Heart right ventricle (tissue), 16 donors: Measurements from ENCODE around the gene AMPD1. TPM values are rescaled to one million over a fixed set of nuclear protein-coding genes. Genes with fewer than 3 reads are reported as not detected.

Source experiments
- ATAC-seq, 8 donors: fragments of 200-7000 bp; cut with Tn5 transposase; one replicate each; pipeline ENCODE4 v1.9.1; 2020; ENCODE audit warnings: mild to moderate bottlenecking in 8 of 8, moderate library complexity in 8 of 8, moderate number of reproducible peaks in 1 of 8
- DNase-seq, 2 donors: peaks; one replicate each; pipeline ENCODE4 v3.0.0-alpha.2; 2020
- H3K27ac ChIP-seq, 10 donors: fragments of 200-600 bp; sonication (generic) in 2 of 10; one replicate each; pipeline versions ENCODE4 v1.5.0 to v1.8.0; 2020 to 2022; ENCODE audit warnings: mild to moderate bottlenecking in 3 of 10
- H3K27me3 ChIP-seq, 7 donors: fragments of 200-600 bp; one replicate each; pipeline ENCODE4 v1.8.0; 2021 to 2022; ENCODE audit warnings: mild to moderate bottlenecking in 2 of 7
- H3K36me3 ChIP-seq, 9 donors: fragments of 200-600 bp; sonication (generic) in 1 of 9; one replicate each; pipeline versions ENCODE4 v1.5.0 to v1.8.0; 2020 to 2022; ENCODE audit warnings: mild to moderate bottlenecking in 2 of 9
- H3K4me1 ChIP-seq, 9 donors: fragments of 200-600 bp; sonication (generic) in 1 of 9; one replicate each; pipeline versions ENCODE4 v1.5.0 to v1.8.0; 2020 to 2022; ENCODE audit warnings: mild to moderate bottlenecking in 4 of 9
- H3K4me3 ChIP-seq, 10 donors: fragments of 200-600 bp; sonication (generic) in 2 of 10; one replicate each; pipeline versions ENCODE4 v1.5.0 to v1.8.0; 2020 to 2022; ENCODE audit warnings: mild to moderate bottlenecking in 7 of 10, moderate library complexity in 2 of 10
- H3K9me3 ChIP-seq, 11 donors: fragments of 200-600 bp in 10 of 11; sonication (generic) in 2 of 11; one replicate each; pipeline versions ENCODE4 v1.5.0 to v1.8.0; 2013 to 2022; ENCODE audit warnings: mild to moderate bottlenecking in 2 of 11, control low read depth in 1 of 11, moderate library complexity in 1 of 11
- CTCF ChIP-seq, 9 donors: fragments of 200-600 bp; sonication (generic) in 2 of 9; IDR thresholded peaks; one replicate each; pipeline versions ENCODE4 v1.5.0 to v1.8.0; 2021 to 2022; ENCODE audit warnings: antibody characterized with exemption in 9 of 9, mild to moderate bottlenecking in 5 of 9, moderate library complexity in 1 of 9
- WGBS, 2 donors: extraction: QIAGEN DNeasy Blood & Tissue Kit; methylation state at CpG; one replicate each; pipeline ENCODE4 v1.1.7; 2013; ENCODE audit warnings: inconsistent platforms in 1 of 2; 5-methylcytosine and 5-hydroxymethylcytosine counted together
- intact Hi-C, 10 donors: fragments of 100-400 bp; cut with DNase I; formaldehyde crosslinking; loops; one replicate each; pipeline versions ENCODE4 v1.11.1 to v1.14.2; 2022
- polyA plus RNA-seq, 2 donors: library from polyadenylated mRNA; stranded (reverse); fragments of 200-250 nt; gene quantifications; one replicate each; pipeline ENCODE4 v1.2.3, GENCODE V29; 2013
- total RNA-seq, 10 donors: library from RNA; stranded (reverse); fragmentation: NEBNext Ultra II Directional in 3 of 10; extraction: Animal tissue kit (Norgen Biotek cat#: 25700) in 3 of 10; gene quantifications; one replicate each; pipeline versions ENCODE4 v1.2.1 to v1.2.4, GENCODE V29; 2021 to 2023
- donor health status: Arrhythmogenic right ventricular cardiomyopathy.
- donor health status: ischemic (EF 13 %, LVEDD 7.1; RV severe dilation, severe dysfunction).
- donor health status: healthy with polysubstance abuse.
- donor health status: DM: no; HTN: yes; CAD: no.
- donor health status: DM: no; HTN: no; CAD: no.
- donor health status: ischemic (EF 25% LVEDD 6.9; RV normal size, moderate dysfunction).
- donor health status: ischemic (EF 25% LVEDD 5.7; RV mildly dilated, moderate dysfunction).
- donor health status: healthy.
- donor health status: DM: yes; HTN: yes; CAD: no.
- donor health status: Ischemic cardiomyopathy.
- donor health status: ischemic (EF 35%, LVEDD 5.7; RV mildly dilated, moderate dysfunction).
- donor health status: nonischemic (EF 11% LVEDD 7.7; RV severe dilation, severe dysfunction).
- donor health status: DM: yes; HTN: yes; CAD: no.
- donor health status: PGD.
- donor health status: ischemic (EF 29% LVEDD 5.4; RV normal size, mild dysfunction).
- donor health status: nonischemic (EF 23%, LVEDD 6.1; RV moderate dilation, normal function).

The AMPD1 gene
- total and polyA plus RNA-seq, 12 donors = 0.59 TPM; not detected in 11

GRCh38 chr1:114710360-114710759, 15.0 kb upstream of the AMPD1 start:
- Histone ChIP-seq H3K4me3 (no peak overlapping the region), H3K36me3 (peaks cover 0 to 98% (median 58%) of the 10 kb centered on the region in 9 donors), H3K9me3 (no peaks in the 10 kb centered on the region), H3K27me3 (no peaks in the 10 kb centered on the region), H3K27ac (no peak overlapping the region), H3K4me1 (peaks cover 1 to 16% (median 13%) of the 10 kb centered on the region in 9 donors)
- intact Hi-C loops = loop anchor here in 1 of 10 donors (10.0 kb wide), 1 partner anchor 126 kb away; the partner anchor contains the start of gene BCAS2
- DNase-seq = no peak
- no peak for TF ChIP-seq CTCF (IDR thresholded peaks at IDR 0.05)
- ATAC-seq = no peak
- 97 to 99% methylated on average over 3 of the region's 3 CpGs for WGBS, 2 donors

DNA sequence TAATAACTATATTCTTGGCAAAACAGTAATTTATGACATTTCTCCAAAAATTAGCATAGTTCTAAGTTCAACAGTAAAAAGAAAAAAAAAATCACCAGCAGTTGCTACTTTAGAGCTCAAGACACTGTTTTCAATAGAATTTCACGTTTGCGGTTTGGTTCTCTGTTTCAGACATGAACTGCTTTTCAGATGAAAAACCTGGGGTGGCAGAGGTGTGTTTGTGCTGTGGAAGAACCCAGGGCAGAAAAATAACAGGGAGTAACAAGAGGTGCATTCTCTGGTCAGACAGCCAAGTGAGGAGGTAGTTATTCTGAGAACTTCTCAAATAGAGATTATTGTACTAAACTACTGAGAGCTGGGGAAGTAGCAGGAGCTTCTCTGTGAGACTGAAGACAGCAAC, 12.3 kb upstream of the AMPD1 start:
- Histone ChIP-seq H3K4me1 (no peaks in the 10 kb centered on the region), H3K4me3 (no peak overlapping the region), H3K27ac (no peak overlapping the region), H3K27me3 (no peaks in the 10 kb centered on the region), H3K9me3 (no peaks in the 10 kb centered on the region), H3K36me3 (peaks cover 0 to 87% (median 46%) of the 10 kb centered on the region in 9 donors)
- DNase-seq (no peak), ATAC-seq (no peak)
- WGBS, 2 donors = 89 to 92% methylated on average over 2 of the region's 2 CpGs
- intact Hi-C loops = no loop called here
- no peak for TF ChIP-seq CTCF (IDR thresholded peaks at IDR 0.05)

DNA sequence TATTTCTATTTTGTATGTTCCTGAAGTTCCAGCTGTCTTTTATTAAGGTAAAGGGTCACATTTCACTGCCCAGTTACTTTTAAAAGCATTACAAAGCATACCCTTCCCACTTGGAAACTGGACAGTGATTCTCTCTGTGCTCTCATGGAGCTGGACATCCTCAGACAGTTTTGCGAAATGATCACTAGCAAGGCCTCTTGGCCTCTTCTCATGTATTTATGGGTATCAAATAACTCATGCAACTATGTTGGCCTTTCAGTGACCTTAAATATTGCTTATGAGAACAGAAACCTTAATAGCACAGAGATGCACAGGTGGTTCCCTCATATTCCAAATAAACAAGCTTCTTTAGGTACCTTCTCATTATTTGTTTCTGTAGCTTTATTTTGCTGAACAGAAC, 7.9 kb upstream of the AMPD1 start:
- no peak for ATAC-seq
- WGBS, 2 donors = 91 to 98% methylated on average over 1 of the region's 1 CpG

DNA sequence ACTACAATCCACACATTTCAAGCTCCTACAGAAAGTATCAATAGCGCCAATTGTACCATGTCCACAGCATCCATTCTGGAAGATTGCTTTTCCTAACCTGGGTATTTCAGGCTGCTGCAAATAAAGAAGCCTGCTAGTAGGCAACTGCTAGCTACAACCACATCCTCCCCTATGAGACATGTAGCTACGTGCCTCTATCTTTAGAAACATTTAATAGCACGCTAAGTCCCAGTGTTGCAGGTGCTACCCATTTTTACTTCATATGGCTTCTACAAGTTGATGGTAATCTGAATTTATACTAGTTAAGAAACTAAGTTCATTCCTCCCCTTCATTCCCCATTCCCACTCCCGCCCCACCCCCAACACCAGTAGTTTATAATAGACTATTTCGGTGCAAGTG, 7.4 kb upstream of the AMPD1 start:
- no peak overlapping the region for H3K4me3 ChIP-seq
- no peak overlapping the region for H3K27ac ChIP-seq
- H3K4me1 ChIP-seq = peaks cover 0 to 6% (median 0%) of the 10 kb centered on the region in 9 donors
- ATAC-seq (no peak), DNase-seq (no peak)
- no peaks in the 10 kb centered on the region for H3K9me3 ChIP-seq
- H3K27me3 ChIP-seq = no peaks in the 10 kb centered on the region
- intact Hi-C loops = no loop called here
- WGBS, 2 donors = 85 to 93% methylated on average over 5 of the region's 5 CpGs
- H3K36me3 ChIP-seq = peaks cover 0 to 41% (median 22%) of the 10 kb centered on the region in 9 donors
- no peak for TF ChIP-seq CTCF (IDR thresholded peaks at IDR 0.05)

More for the DNA sequence above, 7.9 kb upstream of the AMPD1 start:
- H3K27ac ChIP-seq = no peak overlapping the region
- peaks cover 0 to 46% (median 26%) of the 10 kb centered on the region in 9 donors for H3K36me3 ChIP-seq
- H3K4me1 ChIP-seq = peaks cover 0 to 6% (median 0%) of the 10 kb centered on the region in 9 donors
- H3K27me3 ChIP-seq = no peaks in the 10 kb centered on the region
- no peaks in the 10 kb centered on the region for H3K9me3 ChIP-seq
- no peak overlapping the region for H3K4me3 ChIP-seq
- no peak for TF ChIP-seq CTCF (IDR thresholded peaks at IDR 0.05)
- intact Hi-C loops = no loop called here
- DNase-seq = no peak
